ENCODE results near the gene GALNTL6.
"Not testable (repeated sequence)": the region's sequence is repeated elsewhere in the genome, so short reads cannot be mapped to it uniquely, and the experiment has no call there.

The GALNTL6 gene

GRCh38 chr4:172777729-172778431 lies 964.7 kb downstream of the GALNTL6 start:
- DNase-seq: no peak

GRCh38 chr4:172778583-172778982 lies 965.4 kb downstream of the GALNTL6 start:
- no peak for DNase-seq

GRCh38 chr4:172780566-172781081 lies 967.4 kb downstream of the GALNTL6 start:
- no peak for DNase-seq

GRCh38 chr4:172785613-172786012 lies 972.4 kb downstream of the GALNTL6 start:
- DNase-seq: no peak

GRCh38 chr4:172786039-172786792 lies 973.0 kb downstream of the GALNTL6 start:
- no peak for DNase-seq

GRCh38 chr4:172787111-172787510 lies 973.9 kb downstream of the GALNTL6 start:
- DNase-seq: no peak

- DNase-seq: no peak
Measured at GRCh38 chr4:172791841-172792240, 978.6 kb downstream of the GALNTL6 start.

- no peak for DNase-seq
Measured at GRCh38 chr4:172793565-172794306, 980.5 kb downstream of the GALNTL6 start.

- DNase-seq: no peak
Measured at GRCh38 chr4:172794307-172794703, 981.1 kb downstream of the GALNTL6 start.

- not testable (repeated sequence) for DNase-seq
Measured at GRCh38 chr4:172797281-172797680, 984.1 kb downstream of the GALNTL6 start.

- DNase-seq: no peak
Measured at GRCh38 chr4:172802032-172802431, 988.8 kb downstream of the GALNTL6 start.

- DNase-seq: no peak
Measured at GRCh38 chr4:172806841-172807240, 993.6 kb downstream of the GALNTL6 start.

- no peak for DNase-seq
Measured at GRCh38 chr4:172808196-172808595, 995.0 kb downstream of the GALNTL6 start.

- DNase-seq: no peak
Measured at GRCh38 chr4:172809319-172809718, 996.1 kb downstream of the GALNTL6 start.

GRCh38 chr4:172813359-172813923 lies 1000.2 kb downstream of the GALNTL6 start:
- DNase-seq: no peak

GRCh38 chr4:172815499-172816164 lies 1002.4 kb downstream of the GALNTL6 start:
- no peak for DNase-seq

- no peak for DNase-seq
Measured at GRCh38 chr4:172818901-172819300, 1005.7 kb downstream of the GALNTL6 start.

GRCh38 chr4:172819353-172819752 lies 1006.1 kb downstream of the GALNTL6 start:
- no peak for DNase-seq

- DNase-seq: no peak
Measured at GRCh38 chr4:172822331-172822730, 1009.1 kb downstream of the GALNTL6 start.

- no peak for DNase-seq
Measured at GRCh38 chr4:172826346-172826745, 1013.1 kb downstream of the GALNTL6 start.

- DNase-seq: no peak
Measured at GRCh38 chr4:172826861-172827260, 1013.7 kb downstream of the GALNTL6 start.

GRCh38 chr4:172830295-172830764 lies 1017.1 kb downstream of the GALNTL6 start:
- no peak for DNase-seq

Data from NCI-H1048 (cell line).